ENCODE measurements around the gene NIFK.

DNA sequence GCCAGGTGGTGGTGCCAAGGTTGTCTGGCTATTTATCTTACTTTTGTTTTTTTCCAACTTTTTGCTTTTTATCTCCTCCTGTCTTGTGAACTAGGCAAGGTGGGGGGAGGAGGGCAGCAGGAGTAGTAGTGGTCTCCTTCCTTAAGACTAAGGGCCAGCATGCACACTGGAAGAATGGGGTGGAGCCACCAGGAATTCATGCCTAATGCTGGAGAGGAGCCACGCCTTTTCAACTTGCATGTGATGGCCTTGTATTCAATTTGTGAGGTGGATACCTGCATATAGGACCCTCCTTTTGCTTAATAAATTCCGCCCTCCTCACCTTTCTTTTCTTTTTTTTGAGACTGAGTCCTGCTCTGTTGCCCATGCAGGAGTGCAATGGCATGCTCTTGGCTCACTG lies 49.8 kb downstream of the NIFK start:
- TF ChIP-seq, protein P1, sequence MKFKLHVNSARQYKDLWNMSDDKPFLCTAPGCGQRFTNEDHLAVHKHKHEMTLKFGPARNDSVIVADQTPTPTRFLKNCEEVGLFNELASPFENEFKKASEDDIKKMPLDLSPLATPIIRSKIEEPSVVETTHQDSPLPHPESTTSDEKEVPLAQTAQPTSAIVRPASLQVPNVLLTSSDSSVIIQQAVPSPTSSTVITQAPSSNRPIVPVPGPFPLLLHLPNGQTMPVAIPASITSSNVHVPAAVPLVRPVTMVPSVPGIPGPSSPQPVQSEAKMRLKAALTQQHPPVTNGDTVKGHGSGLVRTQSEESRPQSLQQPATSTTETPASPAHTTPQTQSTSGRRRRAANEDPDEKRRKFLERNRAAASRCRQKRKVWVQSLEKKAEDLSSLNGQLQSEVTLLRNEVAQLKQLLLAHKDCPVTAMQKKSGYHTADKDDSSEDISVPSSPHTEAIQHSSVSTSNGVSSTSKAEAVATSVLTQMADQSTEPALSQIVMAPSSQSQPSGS (tag by site-specific recombination; IDR thresholded peaks at IDR 0.05; ENCODE audit: low read depth), result no peak
- TF ChIP-seq ZNF394 (tag by site-specific recombination; IDR thresholded peaks at IDR 0.05; ENCODE audit: borderline replicate concordance), result no peak
- TF ChIP-seq, protein P2, sequence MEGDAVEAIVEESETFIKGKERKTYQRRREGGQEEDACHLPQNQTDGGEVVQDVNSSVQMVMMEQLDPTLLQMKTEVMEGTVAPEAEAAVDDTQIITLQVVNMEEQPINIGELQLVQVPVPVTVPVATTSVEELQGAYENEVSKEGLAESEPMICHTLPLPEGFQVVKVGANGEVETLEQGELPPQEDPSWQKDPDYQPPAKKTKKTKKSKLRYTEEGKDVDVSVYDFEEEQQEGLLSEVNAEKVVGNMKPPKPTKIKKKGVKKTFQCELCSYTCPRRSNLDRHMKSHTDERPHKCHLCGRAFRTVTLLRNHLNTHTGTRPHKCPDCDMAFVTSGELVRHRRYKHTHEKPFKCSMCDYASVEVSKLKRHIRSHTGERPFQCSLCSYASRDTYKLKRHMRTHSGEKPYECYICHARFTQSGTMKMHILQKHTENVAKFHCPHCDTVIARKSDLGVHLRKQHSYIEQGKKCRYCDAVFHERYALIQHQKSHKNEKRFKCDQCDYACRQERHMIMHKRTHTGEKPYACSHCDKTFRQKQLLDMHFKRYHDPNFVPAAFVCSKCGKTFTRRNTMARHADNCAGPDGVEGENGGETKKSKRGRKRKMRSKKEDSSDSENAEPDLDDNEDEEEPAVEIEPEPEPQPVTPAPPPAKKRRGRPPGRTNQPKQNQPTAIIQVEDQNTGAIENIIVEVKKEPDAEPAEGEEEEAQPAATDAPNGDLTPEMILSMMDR (tag by site-specific recombination; IDR thresholded peaks at IDR 0.05), result no peak
- TF ChIP-seq, protein P3, sequence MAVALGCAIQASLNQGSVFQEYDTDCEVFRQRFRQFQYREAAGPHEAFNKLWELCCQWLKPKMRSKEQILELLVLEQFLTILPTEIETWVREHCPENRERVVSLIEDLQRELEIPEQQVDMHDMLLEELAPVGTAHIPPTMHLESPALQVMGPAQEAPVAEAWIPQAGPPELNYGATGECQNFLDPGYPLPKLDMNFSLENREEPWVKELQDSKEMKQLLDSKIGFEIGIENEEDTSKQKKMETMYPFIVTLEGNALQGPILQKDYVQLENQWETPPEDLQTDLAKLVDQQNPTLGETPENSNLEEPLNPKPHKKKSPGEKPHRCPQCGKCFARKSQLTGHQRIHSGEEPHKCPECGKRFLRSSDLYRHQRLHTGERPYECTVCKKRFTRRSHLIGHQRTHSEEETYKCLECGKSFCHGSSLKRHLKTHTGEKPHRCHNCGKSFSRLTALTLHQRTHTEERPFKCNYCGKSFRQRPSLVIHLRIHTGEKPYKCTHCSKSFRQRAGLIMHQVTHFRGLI (tag by site-specific recombination; IDR thresholded peaks at IDR 0.05), result no peak
- TF ChIP-seq, protein P4, sequence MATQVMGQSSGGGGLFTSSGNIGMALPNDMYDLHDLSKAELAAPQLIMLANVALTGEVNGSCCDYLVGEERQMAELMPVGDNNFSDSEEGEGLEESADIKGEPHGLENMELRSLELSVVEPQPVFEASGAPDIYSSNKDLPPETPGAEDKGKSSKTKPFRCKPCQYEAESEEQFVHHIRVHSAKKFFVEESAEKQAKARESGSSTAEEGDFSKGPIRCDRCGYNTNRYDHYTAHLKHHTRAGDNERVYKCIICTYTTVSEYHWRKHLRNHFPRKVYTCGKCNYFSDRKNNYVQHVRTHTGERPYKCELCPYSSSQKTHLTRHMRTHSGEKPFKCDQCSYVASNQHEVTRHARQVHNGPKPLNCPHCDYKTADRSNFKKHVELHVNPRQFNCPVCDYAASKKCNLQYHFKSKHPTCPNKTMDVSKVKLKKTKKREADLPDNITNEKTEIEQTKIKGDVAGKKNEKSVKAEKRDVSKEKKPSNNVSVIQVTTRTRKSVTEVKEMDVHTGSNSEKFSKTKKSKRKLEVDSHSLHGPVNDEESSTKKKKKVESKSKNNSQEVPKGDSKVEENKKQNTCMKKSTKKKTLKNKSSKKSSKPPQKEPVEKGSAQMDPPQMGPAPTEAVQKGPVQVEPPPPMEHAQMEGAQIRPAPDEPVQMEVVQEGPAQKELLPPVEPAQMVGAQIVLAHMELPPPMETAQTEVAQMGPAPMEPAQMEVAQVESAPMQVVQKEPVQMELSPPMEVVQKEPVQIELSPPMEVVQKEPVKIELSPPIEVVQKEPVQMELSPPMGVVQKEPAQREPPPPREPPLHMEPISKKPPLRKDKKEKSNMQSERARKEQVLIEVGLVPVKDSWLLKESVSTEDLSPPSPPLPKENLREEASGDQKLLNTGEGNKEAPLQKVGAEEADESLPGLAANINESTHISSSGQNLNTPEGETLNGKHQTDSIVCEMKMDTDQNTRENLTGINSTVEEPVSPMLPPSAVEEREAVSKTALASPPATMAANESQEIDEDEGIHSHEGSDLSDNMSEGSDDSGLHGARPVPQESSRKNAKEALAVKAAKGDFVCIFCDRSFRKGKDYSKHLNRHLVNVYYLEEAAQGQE (tag by site-specific recombination; IDR thresholded peaks at IDR 0.05), result no peak
- TF ChIP-seq ZNF561 (tag by site-specific recombination; IDR thresholded peaks at IDR 0.05; ENCODE audit: borderline replicate concordance), result no peak
- TF ChIP-seq ZNF747 (tag by site-specific recombination; IDR thresholded peaks at IDR 0.05), result no peak
- TF ChIP-seq ZNF423 (tag by site-specific recombination; IDR thresholded peaks at IDR 0.05), result no peak
- no peak for TF ChIP-seq MEIS1 (CRISPR knock-in tag; IDR thresholded peaks at IDR 0.05; ENCODE audit: borderline replicate concordance)
- TF ChIP-seq, protein P5, sequence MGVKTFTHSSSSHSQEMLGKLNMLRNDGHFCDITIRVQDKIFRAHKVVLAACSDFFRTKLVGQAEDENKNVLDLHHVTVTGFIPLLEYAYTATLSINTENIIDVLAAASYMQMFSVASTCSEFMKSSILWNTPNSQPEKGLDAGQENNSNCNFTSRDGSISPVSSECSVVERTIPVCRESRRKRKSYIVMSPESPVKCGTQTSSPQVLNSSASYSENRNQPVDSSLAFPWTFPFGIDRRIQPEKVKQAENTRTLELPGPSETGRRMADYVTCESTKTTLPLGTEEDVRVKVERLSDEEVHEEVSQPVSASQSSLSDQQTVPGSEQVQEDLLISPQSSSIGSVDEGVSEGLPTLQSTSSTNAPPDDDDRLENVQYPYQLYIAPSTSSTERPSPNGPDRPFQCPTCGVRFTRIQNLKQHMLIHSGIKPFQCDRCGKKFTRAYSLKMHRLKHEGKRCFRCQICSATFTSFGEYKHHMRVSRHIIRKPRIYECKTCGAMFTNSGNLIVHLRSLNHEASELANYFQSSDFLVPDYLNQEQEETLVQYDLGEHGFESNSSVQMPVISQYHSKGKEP (tag by site-specific recombination; IDR thresholded peaks at IDR 0.05), result no peak
- no peak for TF ChIP-seq GLI4 (tag by site-specific recombination; IDR thresholded peaks at IDR 0.05)
- TF ChIP-seq ZNF274 (IDR thresholded peaks at IDR 0.05; ENCODE audit: low read length), result no peak
- TF ChIP-seq ZNF274 (tag by site-specific recombination; IDR thresholded peaks at IDR 0.05; ENCODE audit: borderline replicate concordance), result no peak
- TF ChIP-seq, protein P6, sequence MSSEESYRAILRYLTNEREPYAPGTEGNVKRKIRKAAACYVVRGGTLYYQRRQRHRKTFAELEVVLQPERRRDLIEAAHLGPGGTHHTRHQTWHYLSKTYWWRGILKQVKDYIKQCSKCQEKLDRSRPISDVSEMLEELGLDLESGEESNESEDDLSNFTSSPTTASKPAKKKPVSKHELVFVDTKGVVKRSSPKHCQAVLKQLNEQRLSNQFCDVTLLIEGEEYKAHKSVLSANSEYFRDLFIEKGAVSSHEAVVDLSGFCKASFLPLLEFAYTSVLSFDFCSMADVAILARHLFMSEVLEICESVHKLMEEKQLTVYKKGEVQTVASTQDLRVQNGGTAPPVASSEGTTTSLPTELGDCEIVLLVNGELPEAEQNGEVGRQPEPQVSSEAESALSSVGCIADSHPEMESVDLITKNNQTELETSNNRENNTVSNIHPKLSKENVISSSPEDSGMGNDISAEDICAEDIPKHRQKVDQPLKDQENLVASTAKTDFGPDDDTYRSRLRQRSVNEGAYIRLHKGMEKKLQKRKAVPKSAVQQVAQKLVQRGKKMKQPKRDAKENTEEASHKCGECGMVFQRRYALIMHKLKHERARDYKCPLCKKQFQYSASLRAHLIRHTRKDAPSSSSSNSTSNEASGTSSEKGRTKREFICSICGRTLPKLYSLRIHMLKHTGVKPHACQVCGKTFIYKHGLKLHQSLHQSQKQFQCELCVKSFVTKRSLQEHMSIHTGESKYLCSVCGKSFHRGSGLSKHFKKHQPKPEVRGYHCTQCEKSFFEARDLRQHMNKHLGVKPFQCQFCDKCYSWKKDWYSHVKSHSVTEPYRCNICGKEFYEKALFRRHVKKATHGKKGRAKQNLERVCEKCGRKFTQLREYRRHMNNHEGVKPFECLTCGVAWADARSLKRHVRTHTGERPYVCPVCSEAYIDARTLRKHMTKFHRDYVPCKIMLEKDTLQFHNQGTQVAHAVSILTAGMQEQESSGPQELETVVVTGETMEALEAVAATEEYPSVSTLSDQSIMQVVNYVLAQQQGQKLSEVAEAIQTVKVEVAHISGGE (tag by site-specific recombination; conservative IDR thresholded peaks at IDR 0.05; ENCODE audit: low read depth), result no peak

Data from HEK293 (cell line).